Measurements from ENCODE around the gene PPP1CC.

DNA sequence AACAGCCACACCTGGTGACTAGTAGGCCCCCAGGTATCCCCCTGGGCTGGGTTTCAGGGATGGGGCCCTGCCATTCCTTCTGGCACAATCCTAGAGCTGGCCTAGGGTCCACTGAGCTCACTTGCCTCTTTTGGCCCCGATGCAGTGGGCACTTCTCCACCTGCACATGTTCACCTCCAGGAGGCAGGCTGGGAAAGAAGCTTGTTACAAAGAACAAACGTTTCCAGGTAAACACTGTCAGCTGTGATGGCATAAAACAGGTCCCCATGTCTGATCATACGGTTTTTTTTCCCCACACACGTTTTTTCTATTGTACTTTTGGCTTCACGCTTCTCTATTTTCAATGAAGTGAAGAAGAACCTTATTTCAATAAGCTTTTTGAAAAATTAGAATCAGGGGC lies 37.9 kb downstream of the PPP1CC start:
- TF ChIP-seq CTCF (IDR thresholded peaks at IDR 0.05) (peak in 1 of 4 experiments; percentile 43), EP300 (IDR thresholded peaks at IDR 0.05) (no peak)
